ENCODE measurements around the gene SHISA6.

DNA sequence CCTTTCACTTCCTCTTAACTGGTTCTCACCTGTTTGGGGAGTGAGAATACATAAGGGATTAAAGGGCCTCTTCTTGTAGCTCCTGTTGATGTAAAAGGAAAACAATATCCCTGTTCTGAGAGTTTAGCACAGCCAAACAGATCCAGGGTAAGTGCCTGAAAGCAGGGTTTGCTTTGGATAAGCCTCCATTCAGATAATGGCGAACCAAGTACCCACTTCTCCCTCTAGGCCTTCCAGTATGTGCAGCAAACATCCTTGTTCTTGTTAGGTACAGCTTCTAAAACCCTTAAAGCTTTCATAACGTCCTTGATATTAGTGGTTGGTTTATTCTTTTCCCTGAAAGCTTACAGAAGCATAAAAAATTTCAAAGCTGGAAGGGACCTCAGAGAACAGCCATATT lies 226.6 kb downstream of the SHISA6 start:
- TF ChIP-seq TAF1 (IDR thresholded peaks at IDR 0.05; ENCODE audit: borderline replicate concordance, insufficient read depth, low read length) (no peak), POLR2AphosphoS5 (IDR thresholded peaks at IDR 0.05; ENCODE audit: low read depth, low read length) (no peak), SIN3A (IDR thresholded peaks at IDR 0.05; ENCODE audit: borderline replicate concordance, insufficient read depth, low read length) (no peak), FOXP2 (optimal IDR thresholded peaks at IDR 0.05; ENCODE audit: borderline replicate concordance, extremely low read depth, extremely low read length, insufficient read depth) (no peak)
- TF ChIP-seq, protein P1, sequence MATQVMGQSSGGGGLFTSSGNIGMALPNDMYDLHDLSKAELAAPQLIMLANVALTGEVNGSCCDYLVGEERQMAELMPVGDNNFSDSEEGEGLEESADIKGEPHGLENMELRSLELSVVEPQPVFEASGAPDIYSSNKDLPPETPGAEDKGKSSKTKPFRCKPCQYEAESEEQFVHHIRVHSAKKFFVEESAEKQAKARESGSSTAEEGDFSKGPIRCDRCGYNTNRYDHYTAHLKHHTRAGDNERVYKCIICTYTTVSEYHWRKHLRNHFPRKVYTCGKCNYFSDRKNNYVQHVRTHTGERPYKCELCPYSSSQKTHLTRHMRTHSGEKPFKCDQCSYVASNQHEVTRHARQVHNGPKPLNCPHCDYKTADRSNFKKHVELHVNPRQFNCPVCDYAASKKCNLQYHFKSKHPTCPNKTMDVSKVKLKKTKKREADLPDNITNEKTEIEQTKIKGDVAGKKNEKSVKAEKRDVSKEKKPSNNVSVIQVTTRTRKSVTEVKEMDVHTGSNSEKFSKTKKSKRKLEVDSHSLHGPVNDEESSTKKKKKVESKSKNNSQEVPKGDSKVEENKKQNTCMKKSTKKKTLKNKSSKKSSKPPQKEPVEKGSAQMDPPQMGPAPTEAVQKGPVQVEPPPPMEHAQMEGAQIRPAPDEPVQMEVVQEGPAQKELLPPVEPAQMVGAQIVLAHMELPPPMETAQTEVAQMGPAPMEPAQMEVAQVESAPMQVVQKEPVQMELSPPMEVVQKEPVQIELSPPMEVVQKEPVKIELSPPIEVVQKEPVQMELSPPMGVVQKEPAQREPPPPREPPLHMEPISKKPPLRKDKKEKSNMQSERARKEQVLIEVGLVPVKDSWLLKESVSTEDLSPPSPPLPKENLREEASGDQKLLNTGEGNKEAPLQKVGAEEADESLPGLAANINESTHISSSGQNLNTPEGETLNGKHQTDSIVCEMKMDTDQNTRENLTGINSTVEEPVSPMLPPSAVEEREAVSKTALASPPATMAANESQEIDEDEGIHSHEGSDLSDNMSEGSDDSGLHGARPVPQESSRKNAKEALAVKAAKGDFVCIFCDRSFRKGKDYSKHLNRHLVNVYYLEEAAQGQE (IDR thresholded peaks at IDR 0.05; ENCODE audit: insufficient read depth in 1 of 2, low read depth in 2 of 2, low read length in 2 of 2) = no peak

Measured in PFSK-1 (cell line).